GM12878 (cell line): ENCODE data around the gene FOXD1. TPM values are rescaled to one million over a fixed set of nuclear protein-coding genes. Genes with fewer than 3 reads are reported as not detected.

ENCODE experiments used
- ATAC-seq: fragments of 200-7000 bp; cut with Tn5 transposase; 3 replicates; pipeline ENCODE4 v1.9.1; 2020; ENCODE audit warnings: mild to moderate bottlenecking, moderate library complexity
- BruUV-seq: library from RNA; stranded (reverse); fragments of 400-500 nt; replicated peaks from 2 replicates; lab custom pipeline; 2021; lab: Mats Ljungman, UMichigan
- CTCF ChIA-PET: fragments of 300-600 bp; sonication (Branson Sonifier 250); formaldehyde crosslinking; extraction: SDS; loops from one replicate; lab custom pipeline; 2021; ENCODE audit warnings: inconsistent platforms; lab: Yijun Ruan, JAX
- POLR2A ChIA-PET: fragments of 350-600 bp; formaldehyde crosslinking; extraction: SDS; loops from one replicate; lab custom pipeline; 2021; ENCODE audit warnings: inconsistent platforms; lab: Charles Lee
- RAD21 ChIA-PET: fragments of 300-600 bp; sonication (Branson Sonifier 250); formaldehyde crosslinking; loops from one replicate; lab custom pipeline; 2023; ENCODE audit warnings: antibody characterized with exemption; ENCODE audit not compliant: unreplicated experiment; lab: Charles Lee
- SMC1A ChIA-PET: fragments of 300-600 bp; sonication (Branson Sonifier 250); formaldehyde crosslinking; loops from one replicate; lab custom pipeline; 2023; ENCODE audit not compliant: unreplicated experiment, uncharacterized antibody; lab: Charles Lee
- DNase-seq: peaks from one replicate; pipeline ENCODE4 v3.0.0-alpha.2; 2011; ENCODE audit warnings: low read depth, low spot score
- FAIRE-seq: peaks from 3 replicates; lab custom pipeline; 2011; peaks lifted over from hg19 to GRCh38; lab: Jason Lieb, UNC
- H2AFZ ChIP-seq: 2 replicates; pipeline ENCODE4 v1.6.0; 2011; ENCODE audit warnings: low read depth, low read length, control low read depth; ENCODE audit not compliant: control insufficient read depth
- H3K27ac ChIP-seq: 2 replicates; pipeline ENCODE4 v1.5.1; 2011; ENCODE audit warnings: control low read depth; ENCODE audit not compliant: control insufficient read depth, insufficient read depth
- H3K27me3 ChIP-seq, 2 experiments: replicated peaks in 1 of 2; 2 replicates each; pipeline versions ENCODE4 v1.6.0 to v1.6.1; 2011; ENCODE audit warnings: low read length in 1 of 2; ENCODE audit not compliant: control insufficient read depth in 2 of 2, insufficient read depth in 2 of 2
- H3K36me3 ChIP-seq, 2 experiments: 2 replicates each; pipeline ENCODE4 v1.5.1; 2011; ENCODE audit warnings: low read length in 1 of 2; ENCODE audit not compliant: control insufficient read depth in 2 of 2, insufficient read depth in 2 of 2
- H3K4me1 ChIP-seq: 2 replicates; pipeline ENCODE4 v1.6.1; 2011; ENCODE audit warnings: mild to moderate bottlenecking, low read length, moderate library complexity, mixed read lengths; ENCODE audit not compliant: control insufficient read depth, insufficient read depth
- H3K4me2 ChIP-seq: 2 replicates; pipeline ENCODE4 v1.6.0; 2011; ENCODE audit warnings: control low read depth; ENCODE audit not compliant: control insufficient read depth, insufficient read depth
- H3K4me3 ChIP-seq: fragments of 200-600 bp; sonication (generic); 2 replicates; pipeline ENCODE4 v1.5.1; 2016
- H3K79me2 ChIP-seq: 2 replicates; pipeline ENCODE4 v1.6.0; 2011; ENCODE audit warnings: low read length; ENCODE audit not compliant: control insufficient read depth, insufficient read depth
- H3K9ac ChIP-seq: 2 replicates; pipeline ENCODE4 v1.8.0; 2011; ENCODE audit warnings: low read length, control low read depth, mixed read lengths; ENCODE audit not compliant: control insufficient read depth, insufficient read depth
- H3K9me3 ChIP-seq: replicated peaks from 3 replicates; pipeline ENCODE4 v1.5.1; 2011; ENCODE audit warnings: mild to moderate bottlenecking, low read length; ENCODE audit not compliant: control insufficient read depth, insufficient read depth
- H4K20me1 ChIP-seq: 2 replicates; pipeline ENCODE4 v1.6.0; 2011; ENCODE audit not compliant: control insufficient read depth, insufficient read depth
- BCL3 ChIP-seq: IDR thresholded peaks from 2 replicates; pipeline ENCODE4 v1.6.1; 2011; ENCODE audit warnings: borderline replicate concordance, low read depth, mild to moderate bottlenecking, moderate library complexity, low read length; ENCODE audit not compliant: insufficient read depth, poor library complexity, severe bottlenecking
- CBFB ChIP-seq: IDR thresholded peaks from 2 replicates; pipeline ENCODE4 v1.6.1; 2016; ENCODE audit warnings: antibody characterized with exemption, low read depth
- CBX3 ChIP-seq: fragments of 200-600 bp; sonication (generic); IDR thresholded peaks from 2 replicates; pipeline ENCODE4 v1.6.1; 2016; ENCODE audit warnings: low read depth, borderline replicate concordance
- DPF2 ChIP-seq: fragments of 450-650 bp; IDR thresholded peaks from 2 replicates; pipeline ENCODE4 v1.6.1; 2017; ENCODE audit warnings: mild to moderate bottlenecking
- ESRRA ChIP-seq: IDR thresholded peaks from 2 replicates; pipeline ENCODE4 v1.6.1; 2012; ENCODE audit warnings: mild to moderate bottlenecking, low read length, improper control_type of control experiment
- IRF4 ChIP-seq: IDR thresholded peaks from 2 replicates; pipeline ENCODE4 v1.6.1; 2011; ENCODE audit warnings: low read depth, low read length
- MEF2A ChIP-seq: IDR thresholded peaks from 2 replicates; pipeline ENCODE4 v1.6.1; 2011; ENCODE audit warnings: low read depth, mild to moderate bottlenecking, low read length, moderate library complexity; ENCODE audit not compliant: insufficient read depth
- NR2C1 ChIP-seq: fragments of 450-650 bp; IDR thresholded peaks from 2 replicates; pipeline ENCODE4 v1.6.1; 2017; ENCODE audit warnings: antibody characterized with exemption, mild to moderate bottlenecking, moderate library complexity
- PML ChIP-seq: IDR thresholded peaks from 2 replicates; pipeline ENCODE4 v1.6.1; 2012; ENCODE audit warnings: low read length, inconsistent platforms
- SUPT20H ChIP-seq: IDR thresholded peaks from 2 replicates; pipeline ENCODE4 v1.6.1; 2011; ENCODE audit warnings: low read depth, mild to moderate bottlenecking, low read length, moderate library complexity, borderline replicate concordance; ENCODE audit not compliant: control insufficient read depth
- TAF1 ChIP-seq: IDR thresholded peaks from 2 replicates; pipeline ENCODE4 v1.6.1; 2011; ENCODE audit warnings: mild to moderate bottlenecking, low read depth, low read length, borderline replicate concordance
- ZBTB33 ChIP-seq: fragments of 450-650 bp; IDR thresholded peaks from 2 replicates; pipeline ENCODE4 v1.6.1; 2017; ENCODE audit warnings: mild to moderate bottlenecking
- WGBS: methylation state at CpG from one replicate; pipeline ENCODE4 v1.1.6; 2016; ENCODE audit warnings: low lambda C conversion rate; ENCODE audit not compliant: insufficient replicate concordance, insufficient coverage; ENCODE audit errors: missing lambda C conversion rate; 5-methylcytosine and 5-hydroxymethylcytosine counted together
- in situ Hi-C: fragments of 300-500 bp; cut with MboI; formaldehyde crosslinking; loops from 9 replicates; pipeline ENCODE4 v1.14.3; 2018; ENCODE audit warnings: mixed read lengths
- intact Hi-C: fragments of 100-400 bp; cut with micrococcal nuclease; formaldehyde crosslinking; loops from one replicate; pipeline ENCODE4 v1.14.2; 2022; ENCODE audit not compliant: unreplicated experiment
- polyA plus RNA-seq, 11 experiments: library from polyadenylated mRNA; depleted of rRNA in 4 of 11; unstranded in 6 of 11; stranded (reverse) in 5 of 11; fragments of >200 nt; fragmentation: Nextera tagmentation in 4 of 11; fragmentation: Illumina TruSeq in 1 of 11; extraction: Ambion mirVana in 4 of 11; extraction: Trizol in 1 of 11; gene quantifications; 1 replicate in 1 of 11; 2 replicates in 10 of 11; pipeline versions ENCODE4 v1.2.1 to v1.2.3, GENCODE V29; 2011 to 2016; ENCODE audit warnings: inconsistent platforms in 2 of 11, missing spikeins in 2 of 11, low read depth in 1 of 11
- total RNA-seq, 4 experiments: library from RNA; depleted of rRNA in 3 of 4; stranded (reverse); fragments of >200 nt in 3 of 4; fragmentation: Illumina TruSeq in 1 of 4; extraction: Trizol in 1 of 4; gene quantifications; 2 replicates each; pipeline versions ENCODE4 v1.2.1 to v1.2.3, GENCODE V29; 2013 to 2021

The FOXD1 gene
- total and polyA plus RNA-seq, 10 of the 15 experiments (the other 5 are each of a cell fraction or from before 2014, with no cell fraction given): not detected

GRCh38 chr5:73424556-73424977 is 24.0 kb downstream of the FOXD1 start (continued):
- no peak for TF ChIP-seq PML

DNA sequence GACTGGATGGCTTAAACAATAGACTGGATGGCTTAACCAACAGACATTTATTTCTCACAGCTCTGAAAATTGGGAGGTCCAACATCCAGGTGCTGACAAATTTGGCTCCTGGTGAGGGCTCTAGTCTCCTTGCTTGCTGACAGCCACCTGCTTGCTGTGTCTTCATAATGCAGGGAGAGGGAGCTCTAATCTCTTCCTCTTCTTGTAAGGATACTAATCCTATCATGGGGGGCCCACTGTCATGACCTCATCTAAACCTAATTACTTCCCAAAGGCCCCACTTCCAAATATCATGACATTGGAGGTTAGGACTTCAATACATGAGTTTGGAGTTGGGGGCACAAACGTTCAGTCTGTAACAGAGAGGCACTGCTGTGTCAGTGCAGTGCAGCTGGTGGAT is 26.4 kb downstream of the FOXD1 start:
- in situ Hi-C loops (no loop called here), intact Hi-C loops (no loop called here)
- no peaks in the 10 kb centered on the region for H3K36me3 ChIP-seq
- H3K9ac ChIP-seq: no peak overlapping the region
- RAD21 ChIA-PET: no interaction called here
- peaks cover 13 to 28% of the 10 kb centered on the region in 2 experiments for H3K27me3 ChIP-seq
- WGBS: 42% methylated on average over 1 of the region's 1 CpG
- DNase-seq: no peak
- H3K79me2 ChIP-seq: no peaks in the 10 kb centered on the region
- H3K9me3 ChIP-seq: peaks cover 2% of the 10 kb centered on the region; the same call in 1 of the 3 replicates
- CTCF ChIA-PET: interaction anchor here (0.5 to 1.1 kb wide), 2 partner anchors 11 to 696 kb away, joined by 3 to 4 read pairs; no protein-coding TSS in a partner anchor
- no peak overlapping the region for H3K4me3 ChIP-seq
- ATAC-seq: no peak
- H3K4me1 ChIP-seq: no peaks in the 10 kb centered on the region
- H3K4me2 ChIP-seq: no peak overlapping the region
- no peak overlapping the region for H3K27ac ChIP-seq
- FAIRE-seq: no peak
- H2AFZ ChIP-seq: no peak overlapping the region
- SMC1A ChIA-PET: no interaction called here
- BruUV-seq: no TSS peak
- TF ChIP-seq DPF2 (no peak), ZBTB33 (no peak), BCL3 (no peak), TAF1 (no peak), CBX3 (no peak), ESRRA (no peak), NR2C1 (no peak), CBFB (no peak), MEF2A (no peak), SUPT20H (no peak), IRF4 (no peak)
- no peaks in the 10 kb centered on the region for H4K20me1 ChIP-seq
- POLR2A ChIA-PET: no interaction called here
